Endodermal cell (in vitro differentiated cells): Measurements from ENCODE around the gene WWC2. TPM values are rescaled to one million over a fixed set of nuclear protein-coding genes. Genes with fewer than 3 reads are reported as not detected.
"Not testable (repeated sequence)": the region's sequence is repeated elsewhere in the genome, so short reads cannot be mapped to it uniquely, and the experiment has no call there.

Experiments
- DNase-seq: peaks from one replicate; pipeline ENCODE4 v3.0.0-alpha.2; 2017
- H3K27ac ChIP-seq: 2 replicates; pipeline ENCODE4 v1.5.1; 2013; ENCODE audit warnings: mild to moderate bottlenecking, low read depth, low read length, moderate library complexity
- H3K27me3 ChIP-seq: 2 replicates; pipeline ENCODE4 v1.6.1; 2013; ENCODE audit warnings: mild to moderate bottlenecking, low read length, moderate library complexity; ENCODE audit not compliant: insufficient read depth, control insufficient read depth, poor library complexity, severe bottlenecking
- H3K36me3 ChIP-seq: 2 replicates; pipeline ENCODE4 v1.7.0; 2013; ENCODE audit warnings: mild to moderate bottlenecking, low read length, moderate library complexity; ENCODE audit not compliant: control insufficient read depth, insufficient read depth
- H3K4me1 ChIP-seq: one replicate; pipeline ENCODE4 v1.7.0; 2013; ENCODE audit warnings: low read length; ENCODE audit not compliant: control insufficient read depth, insufficient read depth
- H3K4me3 ChIP-seq: 2 replicates; pipeline ENCODE4 v1.5.1; 2013; ENCODE audit warnings: mild to moderate bottlenecking, low read length, moderate library complexity
- H3K9ac ChIP-seq: 2 replicates; pipeline ENCODE4 v1.6.1; 2013; ENCODE audit warnings: mild to moderate bottlenecking, low read length, moderate library complexity; ENCODE audit not compliant: poor library complexity, severe bottlenecking; ENCODE audit errors: extremely low read depth
- H3K9me3 ChIP-seq: 2 replicates; pipeline ENCODE4 v1.6.1; 2013; ENCODE audit warnings: mild to moderate bottlenecking, low read length, moderate library complexity; ENCODE audit not compliant: control insufficient read depth
- H3K27ac Mint-ChIP-seq: 2 replicates; pipeline ENCODE4 v1.8.0; 2020; ENCODE audit warnings: mixed read lengths
- H3K27me3 Mint-ChIP-seq: 2 replicates; pipeline ENCODE4 v1.8.0; 2021; ENCODE audit warnings: mild to moderate bottlenecking, mixed read lengths; ENCODE audit not compliant: insufficient read depth
- H3K36me3 Mint-ChIP-seq: 2 replicates; pipeline ENCODE4 v1.8.0; 2020; ENCODE audit warnings: low read depth, mixed read lengths
- H3K4me1 Mint-ChIP-seq: 2 replicates; pipeline ENCODE4 v1.8.0; 2020; ENCODE audit warnings: mixed read lengths
- H3K4me3 Mint-ChIP-seq: 2 replicates; pipeline ENCODE4 v1.8.0; 2020; ENCODE audit warnings: mild to moderate bottlenecking, moderate library complexity, mixed read lengths
- H3K9me3 Mint-ChIP-seq: 2 replicates; pipeline ENCODE4 v1.8.0; 2020; ENCODE audit warnings: mild to moderate bottlenecking, mixed read lengths
- CTCF ChIP-seq: fragments of 200-600 bp; sonication (generic); conservative IDR thresholded peaks from 2 replicates; pipeline ENCODE4 v1.5.0; 2021; ENCODE audit warnings: antibody characterized with exemption, mild to moderate bottlenecking
- WGBS, 2 experiments: methylation state at CpG; one replicate each; pipeline versions ENCODE4 v1.1.5 to v1.1.7; 2013; ENCODE audit warnings: missing lambda C conversion rate in 2 of 2, mixed read lengths in 1 of 2; ENCODE audit not compliant: insufficient coverage in 1 of 2, insufficient read length in 1 of 2; 5-methylcytosine and 5-hydroxymethylcytosine counted together
- total RNA-seq, 2 donors: library from RNA; stranded (reverse); fragmentation: NEBNext Ultra II Directional in 1 of 2; extraction: Animal tissue kit (Norgen Biotek cat#: 25700) in 1 of 2; gene quantifications; 2 replicates in 1 of 2; 3 replicates in 1 of 2; pipeline ENCODE4 v1.2.1, GENCODE V29; 2021

WWC2 gene
- total RNA-seq, 2 donors from 2014 or later = 98.2 to 108 TPM

DNA sequence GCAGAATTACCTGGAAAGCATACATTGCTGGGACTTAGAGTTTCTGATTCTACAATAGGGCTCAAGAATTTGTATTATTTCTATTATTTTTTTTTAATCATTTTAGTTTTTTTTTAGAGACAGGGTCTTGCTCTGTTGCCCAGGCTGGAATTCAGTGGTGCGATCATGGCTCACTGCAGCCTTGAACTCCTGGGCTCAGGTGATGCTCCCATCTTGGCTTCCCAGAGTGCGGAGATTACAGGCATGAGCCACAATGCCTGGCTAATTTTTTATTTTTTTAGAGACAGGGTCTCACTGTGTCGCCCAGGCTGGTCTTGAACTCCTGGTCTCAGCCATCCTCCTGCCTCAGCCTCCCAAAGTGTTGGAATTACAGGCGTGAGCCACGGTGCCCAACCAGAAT is 92.6 kb downstream of the WWC2 start:
- peaks cover 28% of the 10 kb centered on the region for H3K36me3 ChIP-seq
- TF ChIP-seq CTCF = no peak
- Mint-ChIP-seq H3K27me3 (no peaks in the 10 kb centered on the region), H3K4me3 (no peak overlapping the region), H3K9me3 (no peaks in the 10 kb centered on the region), H3K27ac (no peak overlapping the region), H3K4me1 (peaks cover 50% of the 10 kb centered on the region), H3K36me3 (peaks cover 11% of the 10 kb centered on the region)
- no peaks in the 10 kb centered on the region for H3K9me3 ChIP-seq
- H3K4me3 ChIP-seq = no peak overlapping the region
- WGBS, 2 experiments = 93 to 100% methylated on average over 5 of the region's 5 CpGs
- H3K4me1 ChIP-seq = peaks cover 14% of the 10 kb centered on the region
- H3K9ac ChIP-seq = no peak overlapping the region
- no peaks in the 10 kb centered on the region for H3K27me3 ChIP-seq
- no peak overlapping the region for H3K27ac ChIP-seq
- DNase-seq = no peak

DNA sequence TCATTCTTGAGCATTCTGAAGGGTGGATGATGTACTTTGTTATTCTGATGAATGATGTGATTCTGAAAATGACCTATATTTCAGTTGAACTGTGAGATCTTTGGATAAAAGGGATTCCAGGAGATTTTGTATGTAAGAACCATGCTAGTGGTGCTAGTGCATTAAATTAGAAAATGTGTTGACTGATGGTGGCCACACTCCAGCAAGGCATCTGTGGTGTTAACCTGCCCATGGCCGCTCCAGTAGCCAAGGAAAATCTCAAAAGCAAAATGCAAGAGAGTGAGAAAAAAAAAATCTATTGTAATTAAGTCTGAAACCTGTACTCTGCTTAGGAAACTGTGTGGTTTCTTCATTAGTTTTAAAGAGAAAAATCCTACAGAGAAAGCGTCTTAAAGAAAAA is 93.5 kb downstream of the WWC2 start:
- Histone ChIP-seq H3K4me1 (peaks cover 15% of the 10 kb centered on the region), H3K27me3 (no peaks in the 10 kb centered on the region), H3K9me3 (no peaks in the 10 kb centered on the region), H3K27ac (no peak overlapping the region), H3K9ac (no peak overlapping the region), H3K4me3 (no peak overlapping the region), H3K36me3 (peaks cover 32% of the 10 kb centered on the region)
- H3K27me3 Mint-ChIP-seq = no peaks in the 10 kb centered on the region
- H3K9me3 Mint-ChIP-seq = no peaks in the 10 kb centered on the region
- H3K4me3 Mint-ChIP-seq = no peak overlapping the region
- peak overlapping the region; percentile 52 for H3K27ac Mint-ChIP-seq
- WGBS, 2 experiments = 90 to 96% methylated on average over 2 of the region's 2 CpGs
- TF ChIP-seq CTCF = no peak
- H3K36me3 Mint-ChIP-seq = peaks cover 11% of the 10 kb centered on the region
- H3K4me1 Mint-ChIP-seq = peaks cover 51% of the 10 kb centered on the region
- DNase-seq = no peak

DNA sequence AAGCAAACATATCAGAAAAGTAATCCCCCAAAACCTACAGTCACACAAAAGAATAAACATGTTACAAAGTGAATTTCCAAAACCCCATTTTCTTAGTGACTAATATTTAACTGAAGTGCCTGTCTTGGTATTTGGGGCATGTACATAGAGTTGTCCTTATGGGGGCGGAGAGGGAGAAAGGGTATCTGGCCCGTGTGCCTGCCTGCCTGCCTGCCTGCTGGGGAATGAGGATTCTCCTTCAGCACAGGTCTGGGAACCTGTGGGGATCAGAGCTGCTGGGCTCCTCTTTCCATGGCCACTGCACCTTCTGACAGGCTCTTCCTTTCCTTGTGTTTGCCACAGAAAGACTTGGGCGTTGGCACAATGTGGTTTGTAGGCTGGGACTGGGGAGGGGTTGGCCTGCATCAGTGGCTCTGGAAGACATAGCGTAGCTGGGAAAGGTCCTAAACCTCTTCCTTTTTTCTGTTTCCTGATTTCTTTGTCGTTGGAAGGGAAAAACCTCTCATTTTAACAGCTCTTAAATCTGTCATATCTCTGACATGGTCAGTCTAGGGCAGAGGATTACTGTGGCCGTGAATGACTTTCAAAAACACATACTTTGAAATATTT is 94.8 kb downstream of the WWC2 start:
- Mint-ChIP-seq H3K4me1 (peaks cover 54% of the 10 kb centered on the region), H3K27ac (peak overlapping the region; percentile 83)
- peaks cover 26% of the 10 kb centered on the region for H3K36me3 ChIP-seq
- H3K4me1 ChIP-seq = peaks cover 15% of the 10 kb centered on the region
- not testable (repeated sequence) for H3K9me3 Mint-ChIP-seq, H3K27me3 ChIP-seq, DNase-seq, H3K27ac ChIP-seq, H3K4me3 ChIP-seq, H3K4me3 Mint-ChIP-seq, H3K9me3 ChIP-seq, H3K36me3 Mint-ChIP-seq, H3K27me3 Mint-ChIP-seq, H3K9ac ChIP-seq
- WGBS, 2 experiments = 87% methylated on average over 5 of the region's 6 CpGs; no CpG with 5 or more reads in 1 of the 2 experiments

DNA sequence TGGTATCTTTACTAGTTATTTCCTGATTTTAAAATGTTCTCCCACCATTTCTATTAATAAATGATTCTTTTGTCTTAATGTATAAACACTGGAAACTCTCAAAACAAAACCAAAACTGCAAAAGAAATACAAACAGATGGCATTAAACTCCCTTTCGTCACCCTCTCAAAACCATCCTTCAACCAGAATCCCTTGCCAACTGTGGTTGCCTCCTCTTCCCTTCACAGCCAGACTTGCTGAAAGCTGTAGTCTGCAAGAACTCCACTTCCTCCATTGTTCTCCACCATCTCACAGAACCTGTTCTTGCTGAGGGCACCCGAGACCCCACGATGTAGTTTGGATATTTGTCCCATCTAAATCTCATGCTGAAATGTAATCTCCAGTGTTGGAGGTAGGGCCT is 96.5 kb downstream of the WWC2 start:
- peaks cover 15% of the 10 kb centered on the region for H3K4me1 ChIP-seq
- H3K27ac ChIP-seq = no peak overlapping the region
- H3K4me3 Mint-ChIP-seq = no peak overlapping the region
- WGBS, 2 experiments = 98 to 100% methylated on average over 1 to 3 of the region's 3 CpGs
- H3K27me3 ChIP-seq = no peaks in the 10 kb centered on the region
- no peak for DNase-seq
- H3K4me3 ChIP-seq = no peak overlapping the region
- H3K9ac ChIP-seq = no peak overlapping the region
- TF ChIP-seq CTCF = no peak
- H3K36me3 ChIP-seq = peaks cover 42% of the 10 kb centered on the region
- no peaks in the 10 kb centered on the region for H3K27me3 Mint-ChIP-seq
- peaks cover 8% of the 10 kb centered on the region for H3K36me3 Mint-ChIP-seq
- peak overlapping the region; percentile 18 for H3K27ac Mint-ChIP-seq
- no peaks in the 10 kb centered on the region for H3K9me3 Mint-ChIP-seq
- H3K9me3 ChIP-seq = no peaks in the 10 kb centered on the region
- peaks cover 46% of the 10 kb centered on the region for H3K4me1 Mint-ChIP-seq
